DMS53 treated with DMSO at 0.1 percent for 48 hours (cell line): Measurements from ENCODE around the gene SLC12A4.

Experiments used
- DNase-seq: peaks from one replicate; lab custom pipeline; 2025; ENCODE audit not compliant: unreplicated experiment; lab: John Stamatoyannopoulos, UW

The SLC12A4 gene

GRCh38 chr16:67902831-67903230 is 65.6 kb downstream of the SLC12A4 start:
- no peak for DNase-seq

- no peak for DNase-seq
These were observed 66.7 kb downstream of the SLC12A4 start for GRCh38 chr16:67901734-67902133.

GRCh38 chr16:67897231-67897630 is 71.2 kb downstream of the SLC12A4 start:
- DNase-seq, result no peak

GRCh38 chr16:67893743-67894399 is 74.6 kb downstream of the SLC12A4 start:
- no peak for DNase-seq
